K562 (cell line): ENCODE measurements around the gene SAMD9. TPM values are rescaled to one million over a fixed set of nuclear protein-coding genes. Genes with fewer than 3 reads are reported as not detected.

ENCODE experiments used
- FIP1L1 ChIP-seq: fragments of 200-400 bp; formaldehyde crosslinking; IDR thresholded peaks from 2 replicates; pipeline ENCODE4 v1.6.1; 2018; ENCODE audit warnings: mild to moderate bottlenecking, low read depth, low read length; ENCODE audit not compliant: poor library complexity, severe bottlenecking
- KDM1A ChIP-seq, 2 experiments: fragments of 450-650 bp; IDR thresholded peaks; 2 replicates each; pipeline ENCODE4 v1.6.1; 2016; ENCODE audit warnings: mild to moderate bottlenecking in 2 of 2
- MAZ ChIP-seq, 2 experiments: fragments of 450-650 bp in 1 of 2; sonication (generic) in 1 of 2; formaldehyde crosslinking; IDR thresholded peaks in 1 of 2; conservative IDR thresholded peaks in 1 of 2; 2 replicates each; pipeline versions ENCODE4 v1.4.0 to v1.5.0; 2020; ENCODE audit warnings: mild to moderate bottlenecking in 1 of 2, missing genetic modification reagents in 1 of 2
- NBN ChIP-seq: fragments of 450-650 bp; IDR thresholded peaks from 2 replicates; pipeline ENCODE4 v1.6.1; 2016; ENCODE audit warnings: low read depth, mild to moderate bottlenecking
- PURB ChIP-seq: sonication (generic); formaldehyde crosslinking; IDR thresholded peaks from 2 replicates; pipeline ENCODE4 v1.9.0; 2021; ENCODE audit warnings: low read depth, mild to moderate bottlenecking, missing genetic modification reagents
- RBM15 ChIP-seq: fragments of 200-400 bp; formaldehyde crosslinking; IDR thresholded peaks from 2 replicates; pipeline ENCODE4 v1.6.1; 2018; ENCODE audit warnings: mild to moderate bottlenecking, low read length, moderate library complexity; ENCODE audit not compliant: insufficient read depth
- SAFB2 ChIP-seq: fragments of 200-400 bp; formaldehyde crosslinking; IDR thresholded peaks from 2 replicates; pipeline ENCODE4 v1.6.1; 2018; ENCODE audit warnings: borderline replicate concordance, low read length, low read depth, moderate library complexity; ENCODE audit not compliant: severe bottlenecking
- TAF7 ChIP-seq: fragments of 450-650 bp; IDR thresholded peaks from 2 replicates; pipeline ENCODE4 v1.6.1; 2016; ENCODE audit warnings: missing genetic modification characterization, missing compliant biosample characterization
- TOE1 ChIP-seq, 2 experiments: fragments of 450-650 bp in 1 of 2; sonication (generic) in 1 of 2; formaldehyde crosslinking in 1 of 2; IDR thresholded peaks; 2 replicates each; pipeline versions ENCODE4 v1.7.1 to v1.8.0; 2016 to 2022; ENCODE audit warnings: borderline replicate concordance in 2 of 2, mild to moderate bottlenecking in 2 of 2, antibody characterized with exemption in 1 of 2, inconsistent platforms in 1 of 2, low read depth in 1 of 2, missing genetic modification reagents in 1 of 2, moderate library complexity in 1 of 2
- ZNF165 ChIP-seq: fragments of 250-450 bp; sonication (Bioruptor Pico); IDR thresholded peaks from 2 replicates; pipeline ENCODE4 v1.4.0; 2020; ENCODE audit warnings: borderline replicate concordance
- ZNF253 ChIP-seq: fragments of 250-450 bp; sonication (Bioruptor Pico); conservative IDR thresholded peaks from 2 replicates; pipeline ENCODE4 v1.6.1; 2021; ENCODE audit warnings: mild to moderate bottlenecking
- ZNF444 ChIP-seq: fragments of 250-450 bp; sonication (Bioruptor Pico); IDR thresholded peaks from 2 replicates; pipeline ENCODE4 v1.4.0; 2020; ENCODE audit warnings: mild to moderate bottlenecking, moderate library complexity
- ZNF717 ChIP-seq: fragments of 250-450 bp; sonication (Bioruptor Pico); IDR thresholded peaks from 2 replicates; pipeline ENCODE4 v1.5.0; 2021
- ZNF77 ChIP-seq: fragments of 250-450 bp; sonication (Bioruptor Pico); IDR thresholded peaks from 2 replicates; pipeline ENCODE4 v1.5.0; 2020
- polyA plus RNA-seq, 8 experiments: library from polyadenylated mRNA; depleted of rRNA in 4 of 8; stranded (reverse) in 5 of 8; unstranded in 3 of 8; fragments of >200 nt; fragmentation: Nextera tagmentation in 2 of 8; fragmentation: Illumina TruSeq in 1 of 8; extraction: Ambion mirVana in 2 of 8; extraction: Trizol in 1 of 8; gene quantifications; 2 replicates each; pipeline versions ENCODE4 v1.2.1 to v1.2.3, GENCODE V29; 2011 to 2014; ENCODE audit warnings: inconsistent platforms in 1 of 8, missing spikeins in 1 of 8
- total RNA-seq, 7 experiments: library from RNA; depleted of rRNA in 6 of 7; stranded (reverse); fragments of >200 nt in 6 of 7; fragmentation: Illumina TruSeq in 2 of 7; extraction: Trizol in 2 of 7; gene quantifications; 2 replicates each; pipeline versions ENCODE4 v1.2.1 to v1.2.3, GENCODE V29; 2011 to 2021; ENCODE audit warnings: low replicate concordance in 1 of 7
- TF ChIP-seq, protein P1 (sequence below): fragments of 450-650 bp; IDR thresholded peaks from 2 replicates; pipeline ENCODE4 v1.6.1; 2018; ENCODE audit not compliant: partially characterized antibody
- TF ChIP-seq, protein P2 (sequence below): sonication (generic); formaldehyde crosslinking; IDR thresholded peaks from 2 replicates; pipeline ENCODE4 v1.8.0; 2022; ENCODE audit warnings: mild to moderate bottlenecking, missing genetic modification reagents
- TF ChIP-seq, protein P3 (sequence below): sonication (generic); formaldehyde crosslinking; IDR thresholded peaks from 2 replicates; pipeline ENCODE4 v1.8.1; 2023; ENCODE audit warnings: mild to moderate bottlenecking, missing genetic modification reagents, moderate library complexity
- TF ChIP-seq, protein P4 (sequence below): fragments of 450-650 bp; IDR thresholded peaks from 2 replicates; pipeline ENCODE4 v1.6.1; 2018; ENCODE audit warnings: mild to moderate bottlenecking, low read depth; ENCODE audit not compliant: partially characterized antibody

SAMD9 gene
- total and polyA plus RNA-seq, 9 of the 15 experiments (the other 6 are each of a cell fraction or from before 2014, with no cell fraction given) = 1.0 to 4.0 (median 1.9) TPM

DNA sequence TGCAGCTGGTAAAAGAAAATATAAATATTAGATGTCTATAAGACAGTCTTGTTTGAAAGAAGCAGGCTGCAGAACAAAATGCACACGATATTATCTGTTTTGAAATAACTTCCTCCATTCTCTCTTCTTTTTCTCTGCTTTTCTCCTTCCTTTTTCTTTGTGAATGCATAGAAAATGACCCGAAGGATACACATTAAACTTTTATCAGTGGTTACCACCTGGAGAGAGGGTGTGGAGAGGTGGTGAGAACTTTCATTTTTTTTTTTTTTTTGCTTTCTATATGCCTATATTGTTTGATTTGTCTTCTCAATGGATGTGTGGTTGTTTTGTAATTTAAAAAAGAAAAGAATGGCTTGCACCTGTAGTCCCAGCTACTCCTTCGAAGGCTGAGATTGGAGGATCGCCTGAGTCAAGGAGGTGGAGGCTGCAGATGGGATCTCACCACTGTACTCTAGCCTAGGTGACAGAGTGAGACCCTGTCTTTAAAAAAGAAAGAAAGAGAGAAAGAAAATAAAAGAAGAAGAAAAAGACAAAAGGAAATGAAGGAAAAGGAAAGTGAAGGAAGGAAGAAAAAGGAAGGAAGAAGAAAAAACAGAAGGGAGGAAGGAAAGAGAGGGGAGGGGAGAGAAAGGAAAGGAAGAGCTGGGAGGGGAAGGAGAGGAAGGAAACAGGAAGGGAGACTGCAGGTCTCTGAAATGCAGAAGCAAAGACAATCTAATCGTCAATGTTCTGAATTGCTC lies 64.4 kb downstream of the SAMD9 start (continued):
- TF ChIP-seq, protein P1, sequence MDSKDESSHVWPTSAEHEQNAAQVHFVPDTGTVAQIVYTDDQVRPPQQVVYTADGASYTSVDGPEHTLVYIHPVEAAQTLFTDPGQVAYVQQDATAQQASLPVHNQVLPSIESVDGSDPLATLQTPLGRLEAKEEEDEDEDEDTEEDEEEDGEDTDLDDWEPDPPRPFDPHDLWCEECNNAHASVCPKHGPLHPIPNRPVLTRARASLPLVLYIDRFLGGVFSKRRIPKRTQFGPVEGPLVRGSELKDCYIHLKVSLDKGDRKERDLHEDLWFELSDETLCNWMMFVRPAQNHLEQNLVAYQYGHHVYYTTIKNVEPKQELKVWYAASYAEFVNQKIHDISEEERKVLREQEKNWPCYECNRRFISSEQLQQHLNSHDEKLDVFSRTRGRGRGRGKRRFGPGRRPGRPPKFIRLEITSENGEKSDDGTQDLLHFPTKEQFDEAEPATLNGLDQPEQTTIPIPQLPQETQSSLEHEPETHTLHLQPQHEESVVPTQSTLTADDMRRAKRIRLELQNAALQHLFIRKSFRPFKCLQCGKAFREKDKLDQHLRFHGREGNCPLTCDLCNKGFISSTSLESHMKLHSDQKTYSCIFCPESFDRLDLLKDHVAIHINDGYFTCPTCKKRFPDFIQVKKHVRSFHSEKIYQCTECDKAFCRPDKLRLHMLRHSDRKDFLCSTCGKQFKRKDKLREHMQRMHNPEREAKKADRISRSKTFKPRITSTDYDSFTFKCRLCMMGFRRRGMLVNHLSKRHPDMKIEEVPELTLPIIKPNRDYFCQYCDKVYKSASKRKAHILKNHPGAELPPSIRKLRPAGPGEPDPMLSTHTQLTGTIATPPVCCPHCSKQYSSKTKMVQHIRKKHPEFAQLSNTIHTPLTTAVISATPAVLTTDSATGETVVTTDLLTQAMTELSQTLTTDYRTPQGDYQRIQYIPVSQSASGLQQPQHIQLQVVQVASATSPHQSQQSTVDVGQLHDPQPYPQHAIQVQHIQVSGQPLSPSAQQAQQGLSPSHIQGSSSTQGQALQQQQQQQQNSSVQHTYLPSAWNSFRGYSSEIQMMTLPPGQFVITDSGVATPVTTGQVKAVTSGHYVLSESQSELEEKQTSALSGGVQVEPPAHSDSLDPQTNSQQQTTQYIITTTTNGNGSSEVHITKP = peak; percentile 32
- TF ChIP-seq SAFB2 = no peak
- no peak for TF ChIP-seq RBM15
- TF ChIP-seq FIP1L1 = no peak
- TF ChIP-seq, protein P2, sequence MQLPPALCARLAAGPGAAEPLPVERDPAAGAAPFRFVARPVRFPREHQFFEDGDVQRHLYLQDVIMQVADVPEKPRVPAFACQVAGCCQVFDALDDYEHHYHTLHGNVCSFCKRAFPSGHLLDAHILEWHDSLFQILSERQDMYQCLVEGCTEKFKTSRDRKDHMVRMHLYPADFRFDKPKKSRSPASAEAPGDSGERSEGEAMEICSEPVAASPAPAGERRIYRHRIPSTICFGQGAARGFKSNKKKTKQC (CRISPR knock-in tag) = no peak
- no peak for TF ChIP-seq TAF7 (tag)
- peak; percentile 72; the same call in 1 of the 2 replicates for TF ChIP-seq TOE1 (IDR thresholded peaks at IDR 0.05; ENCODE audit: borderline replicate concordance)
- no peak for TF ChIP-seq TOE1 (CRISPR knock-in tag; IDR thresholded peaks at IDR 0.05; ENCODE audit: borderline replicate concordance, low read depth)
- no peak for TF ChIP-seq PURB (CRISPR knock-in tag)
- TF ChIP-seq ZNF444 (CRISPR knock-in tag) = no peak
- TF ChIP-seq KDM1A (IDR thresholded peaks at IDR 0.05) = 0 out of 4 replicates have a peak, but pooled peaks of 1 of the 2 experiments have one; percentile 19
- TF ChIP-seq ZNF717 (CRISPR knock-in tag) = no peak
- TF ChIP-seq, protein P3, sequence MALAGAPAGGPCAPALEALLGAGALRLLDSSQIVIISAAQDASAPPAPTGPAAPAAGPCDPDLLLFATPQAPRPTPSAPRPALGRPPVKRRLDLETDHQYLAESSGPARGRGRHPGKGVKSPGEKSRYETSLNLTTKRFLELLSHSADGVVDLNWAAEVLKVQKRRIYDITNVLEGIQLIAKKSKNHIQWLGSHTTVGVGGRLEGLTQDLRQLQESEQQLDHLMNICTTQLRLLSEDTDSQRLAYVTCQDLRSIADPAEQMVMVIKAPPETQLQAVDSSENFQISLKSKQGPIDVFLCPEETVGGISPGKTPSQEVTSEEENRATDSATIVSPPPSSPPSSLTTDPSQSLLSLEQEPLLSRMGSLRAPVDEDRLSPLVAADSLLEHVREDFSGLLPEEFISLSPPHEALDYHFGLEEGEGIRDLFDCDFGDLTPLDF (CRISPR knock-in tag) = no peak
- no peak for TF ChIP-seq MAZ (CRISPR knock-in tag; conservative IDR thresholded peaks at IDR 0.05 in 1 of 2, IDR thresholded peaks at IDR 0.05 in 1 of 2)
- no peak for TF ChIP-seq ZNF77 (CRISPR knock-in tag)
- no peak for TF ChIP-seq ZNF253 (CRISPR knock-in tag)
- TF ChIP-seq, protein P4, sequence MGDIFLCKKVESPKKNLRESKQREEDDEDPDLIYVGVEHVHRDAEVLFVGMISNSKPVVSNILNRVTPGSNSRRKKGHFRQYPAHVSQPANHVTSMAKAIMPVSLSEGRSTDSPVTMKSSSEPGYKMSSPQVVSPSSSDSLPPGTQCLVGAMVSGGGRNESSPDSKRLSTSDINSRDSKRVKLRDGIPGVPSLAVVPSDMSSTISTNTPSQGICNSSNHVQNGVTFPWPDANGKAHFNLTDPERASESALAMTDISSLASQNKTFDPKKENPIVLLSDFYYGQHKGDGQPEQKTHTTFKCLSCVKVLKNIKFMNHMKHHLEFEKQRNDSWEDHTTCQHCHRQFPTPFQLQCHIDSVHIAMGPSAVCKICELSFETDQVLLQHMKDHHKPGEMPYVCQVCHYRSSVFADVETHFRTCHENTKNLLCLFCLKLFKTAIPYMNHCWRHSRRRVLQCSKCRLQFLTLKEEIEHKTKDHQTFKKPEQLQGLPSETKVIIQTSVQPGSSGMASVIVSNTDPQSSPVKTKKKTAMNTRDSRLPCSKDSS = no peak
- no peak for TF ChIP-seq ZNF165
- TF ChIP-seq NBN = peak; percentile 89; the same call in 1 of the 2 replicates
